Stimulated activated CD8-positive, alpha-beta memory T cell treated with anti-CD3 and anti-CD28 coated beads, Interleukin-15, amount 100 ng/mL, for 24 hours (primary cell): ENCODE data around the gene ADGRD1.
"Not testable (repeated sequence)": the region's sequence is repeated elsewhere in the genome, so short reads cannot be mapped to it uniquely, and the experiment has no call there.

ENCODE experiments used
- DNase-seq: peaks from one replicate; pipeline ENCODE4 v3.0.0-alpha.2; 2020; ENCODE audit warnings: low read depth

The ADGRD1 gene

GRCh38 chr12:131104463-131105350 is 151.0 kb downstream of the ADGRD1 start:
- DNase-seq, result peak; percentile 76

GRCh38 chr12:131105351-131105735 is 151.6 kb downstream of the ADGRD1 start:
- DNase-seq, result no peak

GRCh38 chr12:131105736-131106348 is 152.1 kb downstream of the ADGRD1 start:
- no peak for DNase-seq

GRCh38 chr12:131106349-131106941 is 152.7 kb downstream of the ADGRD1 start:
- DNase-seq, result no peak

GRCh38 chr12:131108177-131108955 is 154.7 kb downstream of the ADGRD1 start:
- no peak for DNase-seq

- DNase-seq, result no peak
Observed at GRCh38 chr12:131111446-131111845, 157.7 kb downstream of the ADGRD1 start.

- no peak for DNase-seq
Observed at GRCh38 chr12:131112021-131112420, 158.3 kb downstream of the ADGRD1 start.

- no peak for DNase-seq
Observed at GRCh38 chr12:131112700-131113290, 159.1 kb downstream of the ADGRD1 start.

GRCh38 chr12:131113568-131114270 is 160.0 kb downstream of the ADGRD1 start:
- no peak for DNase-seq

GRCh38 chr12:131114271-131114670 is 160.6 kb downstream of the ADGRD1 start:
- DNase-seq, result no peak

- no peak for DNase-seq
Observed at GRCh38 chr12:131114942-131115584, 161.4 kb downstream of the ADGRD1 start.

- DNase-seq, result no peak
Observed at GRCh38 chr12:131115766-131116467, 162.2 kb downstream of the ADGRD1 start.

GRCh38 chr12:131116468-131117117 is 162.9 kb downstream of the ADGRD1 start:
- DNase-seq, result no peak

GRCh38 chr12:131117438-131118245 is 163.9 kb downstream of the ADGRD1 start:
- no peak for DNase-seq

- DNase-seq, result no peak
Observed at GRCh38 chr12:131118371-131118770, 164.7 kb downstream of the ADGRD1 start.

GRCh38 chr12:131119345-131119744 is 165.6 kb downstream of the ADGRD1 start:
- DNase-seq, result not testable (repeated sequence)

- DNase-seq, result no peak
Observed at GRCh38 chr12:131119936-131120335, 166.2 kb downstream of the ADGRD1 start.

- DNase-seq, result no peak
Observed at GRCh38 chr12:131120831-131121271, 167.1 kb downstream of the ADGRD1 start.
